Measurements from ENCODE around the gene GRPEL2.

DNA sequence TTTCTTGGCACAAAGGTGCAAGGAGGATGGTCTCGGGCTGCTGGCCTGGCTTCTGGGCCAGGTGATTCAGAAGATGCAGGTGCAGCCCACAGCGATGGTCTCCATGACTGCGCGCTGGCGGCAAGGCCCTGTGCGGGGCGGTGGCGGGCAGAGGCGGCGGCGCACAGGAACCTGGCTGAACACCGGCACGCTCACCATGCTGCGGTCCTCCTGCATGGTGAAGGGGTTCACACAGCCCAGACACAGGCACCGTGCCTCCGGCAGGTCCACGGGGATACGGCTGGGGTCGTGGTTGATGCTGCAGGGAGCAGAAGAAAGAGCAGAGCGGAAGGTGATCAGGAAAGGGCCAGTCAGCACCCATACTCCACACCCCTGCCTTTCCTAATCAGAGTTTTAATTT is 29.0 kb downstream of the GRPEL2 start:
- TF ChIP-seq, protein P1, sequence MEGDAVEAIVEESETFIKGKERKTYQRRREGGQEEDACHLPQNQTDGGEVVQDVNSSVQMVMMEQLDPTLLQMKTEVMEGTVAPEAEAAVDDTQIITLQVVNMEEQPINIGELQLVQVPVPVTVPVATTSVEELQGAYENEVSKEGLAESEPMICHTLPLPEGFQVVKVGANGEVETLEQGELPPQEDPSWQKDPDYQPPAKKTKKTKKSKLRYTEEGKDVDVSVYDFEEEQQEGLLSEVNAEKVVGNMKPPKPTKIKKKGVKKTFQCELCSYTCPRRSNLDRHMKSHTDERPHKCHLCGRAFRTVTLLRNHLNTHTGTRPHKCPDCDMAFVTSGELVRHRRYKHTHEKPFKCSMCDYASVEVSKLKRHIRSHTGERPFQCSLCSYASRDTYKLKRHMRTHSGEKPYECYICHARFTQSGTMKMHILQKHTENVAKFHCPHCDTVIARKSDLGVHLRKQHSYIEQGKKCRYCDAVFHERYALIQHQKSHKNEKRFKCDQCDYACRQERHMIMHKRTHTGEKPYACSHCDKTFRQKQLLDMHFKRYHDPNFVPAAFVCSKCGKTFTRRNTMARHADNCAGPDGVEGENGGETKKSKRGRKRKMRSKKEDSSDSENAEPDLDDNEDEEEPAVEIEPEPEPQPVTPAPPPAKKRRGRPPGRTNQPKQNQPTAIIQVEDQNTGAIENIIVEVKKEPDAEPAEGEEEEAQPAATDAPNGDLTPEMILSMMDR (IDR thresholded peaks at IDR 0.05), result no peak
- no peak for TF ChIP-seq POLR2A (IDR thresholded peaks at IDR 0.05)
